Activated B cell treated with CpG ODN at 0.5 μM for 24 hours (primary cell): ENCODE data around the gene MUC2. TPM values are rescaled to one million over a fixed set of nuclear protein-coding genes. Genes with fewer than 3 reads are reported as not detected.

ENCODE experiments used
- ATAC-seq: fragments of 200-7000 bp; cut with Tn5 transposase; one replicate; pipeline ENCODE4 v1.10.0; 2021; ENCODE audit warnings: low read depth, mild to moderate bottlenecking, moderate library complexity
- CTCF ChIA-PET: fragments of 350-600 bp; sonication (Branson Sonifier 250); formaldehyde crosslinking; loops from one replicate; lab custom pipeline; 2021; ENCODE audit warnings: antibody characterized with exemption; lab: Charles Lee
- POLR2A ChIA-PET: fragments of 350-600 bp; sonication (Branson Sonifier 250); formaldehyde crosslinking; loops from one replicate; lab custom pipeline; 2021; ENCODE audit warnings: antibody characterized with exemption; lab: Charles Lee
- DNase-seq: peaks from one replicate; pipeline ENCODE4 v3.0.0; 2022
- H3K27ac Mint-ChIP-seq: one replicate; pipeline ENCODE4 v1.8.0; 2020; ENCODE audit warnings: mixed read lengths
- H3K27me3 Mint-ChIP-seq: one replicate; pipeline ENCODE4 v1.8.0; 2021; ENCODE audit warnings: mixed read lengths
- H3K36me3 Mint-ChIP-seq: one replicate; pipeline ENCODE4 v1.8.0; 2021; ENCODE audit warnings: low read depth, mixed read lengths
- H3K4me1 Mint-ChIP-seq: one replicate; pipeline ENCODE4 v1.8.0; 2021; ENCODE audit warnings: mixed read lengths
- H3K4me3 Mint-ChIP-seq: one replicate; pipeline ENCODE4 v1.8.0; 2020; ENCODE audit warnings: mild to moderate bottlenecking, mixed read lengths
- H3K9me3 Mint-ChIP-seq: one replicate; pipeline ENCODE4 v1.8.0; 2020; ENCODE audit warnings: mixed read lengths
- CTCF ChIP-seq: fragments of 200-600 bp; IDR thresholded peaks from one replicate; pipeline ENCODE4 v1.8.0; 2022; ENCODE audit warnings: antibody characterized with exemption, mild to moderate bottlenecking
- intact Hi-C: fragments of 100-400 bp; cut with micrococcal nuclease; formaldehyde crosslinking; loops from one replicate; pipeline ENCODE4 v1.15.1; 2024
- total RNA-seq: library from RNA; stranded (reverse); gene quantifications from 2 replicates; pipeline ENCODE4 v1.2.3, GENCODE V29; 2022

Gene MUC2
- total RNA-seq, 1 donor from 2014 or later = not detected

GRCh38 chr11:1109101-1109917 is 34.6 kb downstream of the MUC2 start:
- intact Hi-C loops = no loop called here
- DNase-seq = no peak
- Mint-ChIP-seq H3K27ac (no peak overlapping the region), H3K4me1 (no peaks in the 10 kb centered on the region), H3K27me3 (no peaks in the 10 kb centered on the region), H3K36me3 (no peaks in the 10 kb centered on the region), H3K9me3 (no peaks in the 10 kb centered on the region), H3K4me3 (no peak overlapping the region)
- POLR2A ChIA-PET = no interaction called here
- no peak for ATAC-seq
- no peak for TF ChIP-seq CTCF
- CTCF ChIA-PET = no interaction called here

GRCh38 chr11:1109918-1110705 is 35.4 kb downstream of the MUC2 start:
- POLR2A ChIA-PET = no interaction called here
- Mint-ChIP-seq H3K36me3 (no peaks in the 10 kb centered on the region), H3K9me3 (no peaks in the 10 kb centered on the region), H3K27me3 (no peaks in the 10 kb centered on the region), H3K4me3 (no peak overlapping the region), H3K4me1 (no peaks in the 10 kb centered on the region), H3K27ac (no peak overlapping the region)
- no peak for DNase-seq
- ATAC-seq = no peak
- intact Hi-C loops = no loop called here
- no peak for TF ChIP-seq CTCF
- CTCF ChIA-PET = no interaction called here

- ATAC-seq (no peak), DNase-seq (no peak)
- no peaks in the 10 kb centered on the region for H3K4me1 Mint-ChIP-seq
- H3K27ac Mint-ChIP-seq = no peak overlapping the region
- no peaks in the 10 kb centered on the region for H3K9me3 Mint-ChIP-seq
- intact Hi-C loops = no loop called here
- peaks cover 2% of the 10 kb centered on the region for H3K27me3 Mint-ChIP-seq
- H3K36me3 Mint-ChIP-seq = no peaks in the 10 kb centered on the region
- ChIA-PET POLR2A (no interaction called here), CTCF (no interaction called here)
- TF ChIP-seq CTCF = no peak
- no peak overlapping the region for H3K4me3 Mint-ChIP-seq
Observed at GRCh38 chr11:1111545-1112212, 37.0 kb downstream of the MUC2 start.

GRCh38 chr11:1112351-1113191 is 37.9 kb downstream of the MUC2 start:
- H3K4me1 Mint-ChIP-seq = no peaks in the 10 kb centered on the region
- POLR2A ChIA-PET = no interaction called here
- intact Hi-C loops = no loop called here
- H3K27me3 Mint-ChIP-seq = peaks cover 2% of the 10 kb centered on the region
- no peak for TF ChIP-seq CTCF
- CTCF ChIA-PET = no interaction called here
- no peaks in the 10 kb centered on the region for H3K9me3 Mint-ChIP-seq
- no peak for ATAC-seq
- DNase-seq = no peak
- no peaks in the 10 kb centered on the region for H3K36me3 Mint-ChIP-seq
- H3K4me3 Mint-ChIP-seq = no peak overlapping the region
- no peak overlapping the region for H3K27ac Mint-ChIP-seq
